ENCODE data around the gene MYO3B.
"Not testable (repeated sequence)": the region's sequence is repeated elsewhere in the genome, so short reads cannot be mapped to it uniquely, and the experiment has no call there.

Gene MYO3B

GRCh38 chr2:170336408-170336807, 158.5 kb downstream of the MYO3B start:
- H3K4me3 ChIP-seq (ENCODE audit: low read depth, low read length): no peak overlapping the region

- H3K4me3 ChIP-seq (ENCODE audit: low read depth, low read length): no peak overlapping the region
Observed at GRCh38 chr2:170336916-170337315, 159.0 kb downstream of the MYO3B start.

GRCh38 chr2:170339322-170339721, 161.4 kb downstream of the MYO3B start:
- no peak overlapping the region for H3K4me3 ChIP-seq (ENCODE audit: low read depth, low read length)

- H3K4me3 ChIP-seq (ENCODE audit: low read depth, low read length): no peak overlapping the region
Observed at GRCh38 chr2:170339750-170340692, 162.1 kb downstream of the MYO3B start.

- H3K4me3 ChIP-seq (ENCODE audit: low read depth, low read length): no peak overlapping the region
Observed at GRCh38 chr2:170340693-170341068, 162.7 kb downstream of the MYO3B start.

- H3K4me3 ChIP-seq (ENCODE audit: low read depth, low read length): no peak overlapping the region
Observed at GRCh38 chr2:170341684-170342623, 164.0 kb downstream of the MYO3B start.

GRCh38 chr2:170344663-170345346, 166.9 kb downstream of the MYO3B start:
- no peak overlapping the region for H3K4me3 ChIP-seq (ENCODE audit: low read depth, low read length)

- no peak overlapping the region for H3K4me3 ChIP-seq (ENCODE audit: low read depth, low read length)
Observed at GRCh38 chr2:170345607-170346006, 167.7 kb downstream of the MYO3B start.

- H3K4me3 ChIP-seq (ENCODE audit: low read depth, low read length): not testable (repeated sequence)
Observed at GRCh38 chr2:170349269-170349668, 171.3 kb downstream of the MYO3B start.

- no peak overlapping the region for H3K4me3 ChIP-seq (ENCODE audit: low read depth, low read length)
Observed at GRCh38 chr2:170350929-170351826, 173.2 kb downstream of the MYO3B start.

GRCh38 chr2:170353723-170354122, 175.8 kb downstream of the MYO3B start:
- no peak overlapping the region for H3K4me3 ChIP-seq (ENCODE audit: low read depth, low read length)

GRCh38 chr2:170354388-170354787, 176.4 kb downstream of the MYO3B start:
- H3K4me3 ChIP-seq (ENCODE audit: low read depth, low read length): no peak overlapping the region

- H3K4me3 ChIP-seq (ENCODE audit: low read depth, low read length): no peak overlapping the region
Observed at GRCh38 chr2:170354855-170355780, 177.2 kb downstream of the MYO3B start.

GRCh38 chr2:170359466-170359865, 181.5 kb downstream of the MYO3B start:
- no peak overlapping the region for H3K4me3 ChIP-seq (ENCODE audit: low read depth, low read length)

- no peak overlapping the region for H3K4me3 ChIP-seq (ENCODE audit: low read depth, low read length)
Observed at GRCh38 chr2:170360546-170361089, 182.7 kb downstream of the MYO3B start.

GRCh38 chr2:170361090-170361936, 183.4 kb downstream of the MYO3B start:
- no peak overlapping the region for H3K4me3 ChIP-seq (ENCODE audit: low read depth, low read length)

- no peak overlapping the region for H3K4me3 ChIP-seq (ENCODE audit: low read depth, low read length)
Observed at GRCh38 chr2:170362313-170362870, 184.4 kb downstream of the MYO3B start.

Measured in iPS-11a (cell line).